ENCODE results near the gene NFKBIE.
A peak's percentile ranks its signal among the peaks of the same experiment; 100 is the strongest.

NFKBIE gene

GRCh38 chr6:44250067-44250717 lies 15.2 kb downstream of the NFKBIE start:
- Histone ChIP-seq H3K27ac (no peak overlapping the region), H3K4me3 (no peak overlapping the region)

- Histone ChIP-seq H3K27ac (no peak overlapping the region), H3K4me3 (peak overlapping the region in 3 of 7 experiments; percentile 87 to 99 (median 91))
Measured at GRCh38 chr6:44249082-44249748, 16.1 kb downstream of the NFKBIE start.

DNA sequence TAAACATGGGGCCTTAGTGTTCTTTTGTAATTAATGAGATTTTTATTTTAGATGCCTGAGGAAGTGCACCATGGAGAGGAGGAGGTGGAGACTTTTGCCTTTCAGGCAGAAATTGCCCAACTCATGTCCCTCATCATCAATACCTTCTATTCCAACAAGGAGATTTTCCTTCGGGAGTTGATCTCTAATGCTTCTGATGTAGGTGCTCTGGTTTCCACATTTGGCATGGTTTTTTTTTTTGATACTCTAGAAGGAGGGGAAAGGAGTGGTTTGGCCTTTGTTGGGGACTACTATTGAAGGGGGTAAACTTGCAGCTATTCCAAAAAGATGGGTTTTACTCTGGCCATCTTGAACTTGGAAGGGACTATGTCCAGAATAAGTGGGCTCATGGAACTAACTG lies 16.8 kb downstream of the NFKBIE start:
- Histone ChIP-seq H3K27ac (peak overlapping the region in 7 of 21 experiments; percentile 85 to 98 (median 94)), H3K4me3 (peak overlapping the region; percentile 69 to 99 (median 89))

DNA sequence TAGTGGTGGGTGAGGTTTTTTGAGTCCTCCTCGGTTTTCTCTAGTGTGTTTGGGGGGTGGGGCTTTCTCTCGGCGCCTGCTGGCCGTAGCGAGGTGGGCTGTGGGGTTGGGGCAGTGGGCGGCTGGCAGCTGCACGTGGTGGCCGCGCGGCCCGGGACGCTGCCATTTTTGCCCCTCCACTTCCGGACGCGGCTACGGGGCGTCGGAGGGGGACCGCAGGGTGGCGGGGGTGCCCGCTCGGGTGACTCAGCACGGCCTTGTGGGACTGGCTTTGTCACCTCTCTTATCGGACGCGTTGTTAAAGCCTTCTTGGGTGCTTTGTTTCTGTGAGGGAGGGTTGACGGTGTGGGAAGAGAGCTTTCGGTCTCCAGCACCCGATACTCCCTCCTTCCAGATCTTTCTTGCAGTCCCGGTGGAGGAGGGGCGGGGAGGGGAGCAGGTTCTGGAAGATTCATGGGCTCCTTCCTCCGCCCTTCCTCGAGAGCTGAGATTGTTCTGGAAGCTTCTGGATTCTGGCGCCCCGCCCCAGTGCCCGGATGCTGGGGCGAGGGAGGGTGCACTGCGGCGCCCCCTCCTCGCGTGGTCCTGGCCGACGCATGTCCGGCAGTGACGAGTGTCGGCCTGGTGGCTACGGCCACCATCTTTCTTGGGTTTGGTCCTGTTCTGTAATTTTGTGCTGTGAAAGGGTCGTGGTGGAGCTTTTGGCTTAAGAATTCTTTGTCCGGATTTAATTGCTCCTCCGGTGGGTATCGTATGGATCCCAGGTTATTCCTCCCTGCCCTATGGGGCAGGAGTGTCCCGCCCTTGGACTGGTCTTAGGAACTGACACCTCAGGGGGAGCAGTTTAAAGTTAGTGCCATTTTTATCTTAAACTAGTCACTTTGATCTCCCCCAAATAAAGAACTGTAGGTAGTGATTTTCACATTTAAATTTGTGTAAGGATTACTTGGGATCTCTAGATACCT lies 17.7 kb downstream of the NFKBIE start:
- Histone ChIP-seq H3K27ac (peak overlapping the region; percentile 31 to 98 (median 92)), H3K4me3 (peak overlapping the region; percentile 69 to 99 (median 89))

GRCh38 chr6:44246663-44247337 lies 18.6 kb downstream of the NFKBIE start, which contains the start of gene HSP90AB1:
HSP90AB1 (plus strand) TSS chr6:44247101; CDS start chr6:44248630, 1,529 bp downstream.
- H3K27ac ChIP-seq: peak within 1 kb of the TSS; percentile 31 to 98 (median 92)
- H3K4me3 ChIP-seq: peak within 1 kb of the TSS; percentile 69 to 99 (median 89)

GRCh38 chr6:44245912-44246662 lies 19.3 kb downstream of the NFKBIE start:
- H3K27ac ChIP-seq: peak overlapping the region; percentile 31 to 98 (median 92)
- peak overlapping the region; percentile 69 to 99 (median 89) for H3K4me3 ChIP-seq

DNA sequence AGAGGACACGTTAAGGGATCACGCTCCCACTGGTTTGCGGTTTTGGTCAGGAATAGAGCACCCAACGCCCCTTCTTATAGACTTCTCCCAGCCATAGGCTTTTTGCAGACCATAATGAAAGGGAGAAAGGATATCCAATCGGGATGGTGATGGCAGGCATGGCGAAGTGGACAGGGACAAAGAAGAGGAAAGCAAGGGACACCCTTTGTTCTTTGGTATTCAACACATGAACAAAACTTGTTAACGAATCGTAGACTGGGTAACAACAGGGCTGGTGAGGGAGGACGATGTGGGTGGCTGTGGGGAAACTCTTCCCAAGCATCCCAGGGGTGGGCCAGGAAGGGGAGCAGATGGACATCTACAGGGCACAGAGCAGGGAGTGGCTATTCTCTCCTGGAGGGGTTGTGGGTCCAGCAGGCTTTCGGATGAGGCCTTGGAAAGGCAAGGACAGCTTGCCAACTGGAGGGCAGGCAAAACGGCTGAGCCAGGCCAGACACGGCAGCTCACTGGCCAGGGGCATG lies 19.9 kb downstream of the NFKBIE start:
- Histone ChIP-seq H3K27ac (peak overlapping the region in 19 of 21 experiments; percentile 67 to 98 (median 92)), H3K4me3 (peak overlapping the region; percentile 69 to 99 (median 89))

DNA sequence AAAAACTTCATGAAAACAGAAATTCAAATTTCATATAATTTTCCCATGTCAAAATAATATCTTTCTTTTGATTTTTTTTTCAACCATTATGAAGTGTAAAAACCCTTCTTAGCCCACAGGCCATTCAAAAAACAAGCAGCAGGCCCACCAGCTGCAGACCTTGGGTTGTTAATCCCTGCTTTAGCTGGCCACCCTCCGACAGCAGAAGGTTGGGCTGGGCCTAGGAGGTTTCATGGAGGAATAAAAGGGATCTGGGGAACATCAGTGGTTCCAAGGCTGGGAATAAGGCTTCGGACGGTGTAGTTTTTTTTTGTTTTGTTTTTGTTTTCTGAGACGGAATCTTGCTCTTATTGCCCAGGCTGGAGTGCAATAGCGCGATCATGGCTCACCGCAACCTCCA lies 22.0 kb downstream of the NFKBIE start:
- no peak overlapping the region for H3K4me3 ChIP-seq
- no peak overlapping the region for H3K27ac ChIP-seq

DNA sequence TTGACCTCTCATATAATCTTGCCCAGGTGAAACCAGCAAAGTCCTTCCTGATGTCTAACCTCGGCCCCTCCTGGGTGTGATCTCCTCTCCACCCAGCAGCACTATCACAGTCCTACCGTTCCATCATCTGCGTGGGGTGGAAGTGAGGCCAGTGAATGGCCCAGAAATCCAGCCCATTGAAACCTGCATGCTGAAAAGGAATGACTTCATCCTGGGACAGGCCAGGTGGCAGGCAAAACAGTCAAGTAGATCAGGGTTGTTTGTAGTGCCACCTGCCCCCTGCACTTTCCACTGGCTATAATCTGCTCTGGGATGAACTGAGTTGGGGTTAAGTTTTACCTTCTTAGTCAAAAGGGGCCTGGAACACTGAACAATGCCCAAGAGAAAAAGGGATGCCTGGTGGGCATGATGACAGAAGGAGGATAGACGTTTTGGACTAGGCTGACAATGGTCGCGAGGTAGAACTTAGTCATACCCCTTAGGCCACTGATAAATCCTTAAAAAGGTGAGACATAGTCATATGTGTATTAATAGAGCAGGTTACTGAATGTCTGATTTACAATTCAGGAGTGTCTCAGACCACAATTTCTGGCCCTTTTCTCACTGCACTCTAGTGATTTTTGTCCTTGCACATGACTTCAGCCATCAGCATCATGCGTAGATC lies 26.5 kb downstream of the NFKBIE start:
- Histone ChIP-seq H3K27ac (peak overlapping the region in 2 of 21 experiments; percentile 88 to 91), H3K4me3 (no peak overlapping the region)

DNA sequence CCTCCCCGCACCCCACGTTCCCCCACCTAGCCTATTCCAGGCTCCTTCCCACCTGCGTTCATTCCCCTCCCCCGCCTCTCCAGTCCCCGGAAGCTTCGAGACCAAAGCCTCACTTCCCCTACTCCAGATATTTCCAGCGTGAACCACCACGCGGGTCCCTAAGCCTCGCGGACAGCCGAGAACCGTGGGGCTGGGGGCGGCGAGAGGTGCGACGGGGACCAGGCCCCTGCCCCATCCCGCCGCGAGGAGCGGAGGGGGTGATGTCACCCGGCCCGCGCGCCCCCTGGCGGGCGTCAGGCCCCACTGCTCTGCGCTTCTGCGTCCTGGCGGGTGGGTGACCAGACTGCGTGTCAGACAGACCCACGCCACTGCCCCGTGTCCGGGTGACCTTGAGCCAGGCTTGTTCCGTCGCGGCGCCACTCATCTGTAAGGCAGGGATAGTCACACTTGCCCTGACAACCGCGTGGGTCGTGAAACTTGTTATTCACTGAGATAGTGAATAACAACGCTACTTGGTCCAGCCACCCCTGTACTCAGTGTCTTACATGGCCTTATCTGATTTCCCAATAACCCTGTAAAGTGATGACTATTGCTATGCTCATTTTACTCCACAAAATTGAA lies 27.4 kb downstream of the NFKBIE start:
- H3K4me3 ChIP-seq: peak overlapping the region; percentile 41 to 70 (median 55)
- H3K27ac ChIP-seq: peak overlapping the region; percentile 57 to 93 (median 89)

- peak overlapping the region; percentile 57 to 93 (median 89) for H3K27ac ChIP-seq
- H3K4me3 ChIP-seq: peak overlapping the region; percentile 41 to 70 (median 55)
Measured at GRCh38 chr6:44237021-44237812, 28.1 kb downstream of the NFKBIE start.

DNA sequence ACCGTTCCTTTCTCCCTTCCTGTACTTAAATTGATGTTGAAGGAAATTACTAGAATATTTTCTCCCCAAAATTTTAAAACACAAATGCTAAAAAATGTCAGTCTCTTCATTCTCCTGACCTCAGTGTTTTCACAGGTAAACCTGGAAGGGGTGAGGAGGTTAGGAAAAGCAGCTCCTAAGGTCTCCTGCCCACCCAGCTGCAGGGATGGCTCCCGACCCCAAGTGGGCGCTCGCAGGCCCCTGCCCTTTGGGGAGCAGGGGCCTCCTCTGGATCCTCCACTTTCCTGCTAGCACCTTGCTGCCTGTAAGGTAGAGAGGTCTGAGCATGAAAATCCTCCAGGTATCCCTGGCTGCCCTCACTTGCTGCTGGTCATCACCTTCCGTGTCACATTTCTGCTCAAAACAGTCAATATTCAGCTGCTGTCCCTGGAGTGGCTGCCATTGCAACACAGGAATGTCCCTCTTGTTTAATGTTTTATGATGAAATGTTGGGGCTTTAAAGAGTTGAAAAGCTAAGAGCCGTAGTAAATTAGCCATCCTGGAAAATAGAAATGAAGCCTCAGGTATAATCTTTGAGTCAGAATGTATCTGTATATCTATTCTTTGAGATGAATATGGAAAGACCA lies 29.3 kb downstream of the NFKBIE start:
- Histone ChIP-seq H3K4me3 (no peak overlapping the region), H3K27ac (peak overlapping the region in 4 of 21 experiments; percentile 20 to 60 (median 42))

GRCh38 chr6:44235269-44235668 lies 30.1 kb downstream of the NFKBIE start:
- Histone ChIP-seq H3K4me3 (no peak overlapping the region), H3K27ac (peak overlapping the region in 12 of 21 experiments; percentile 0 to 78 (median 49))

GRCh38 chr6:44234101-44235025 lies 31.0 kb downstream of the NFKBIE start:
- H3K27ac ChIP-seq: peak overlapping the region in 19 of 21 experiments; percentile 3 to 78 (median 48)

GRCh38 chr6:44233567-44234100 lies 31.7 kb downstream of the NFKBIE start:
- Histone ChIP-seq H3K27ac (peak overlapping the region in 16 of 21 experiments; percentile 3 to 78 (median 52)), H3K4me3 (no peak overlapping the region)

More at GRCh38 chr6:44234101-44235025, 31.0 kb downstream of the NFKBIE start:
- no peak overlapping the region for H3K4me3 ChIP-seq

All from skin epidermis (tissue), 12 donors.